OCI-LY1 (cell line): ENCODE data around the gene DENND1A.

Source experiments
- H2AFZ ChIP-seq: fragments of 200-600 bp; sonication (generic), shearing (Covaris generic); 2 replicates; pipeline ENCODE4 v1.6.0; 2014; ENCODE audit warnings: antibody characterized with exemption, mild to moderate bottlenecking, low read length
- H3F3A ChIP-seq: fragments of 200-600 bp; sonication (generic), shearing (Covaris generic); 2 replicates; pipeline ENCODE4 v1.6.0; 2014; ENCODE audit warnings: mild to moderate bottlenecking, antibody characterized with exemption, low read length, moderate library complexity; ENCODE audit not compliant: insufficient read depth
- H3K27ac ChIP-seq: fragments of 200-600 bp; sonication (generic); 2 replicates; pipeline ENCODE4 v1.5.1; 2014; ENCODE audit warnings: low read length, mixed run types, mild to moderate bottlenecking, low read depth; ENCODE audit not compliant: poor library complexity, severe bottlenecking
- H3K27me3 ChIP-seq: fragments of 200-600 bp; sonication (generic); 2 replicates; pipeline ENCODE4 v1.6.0; 2014; ENCODE audit warnings: antibody characterized with exemption, mild to moderate bottlenecking, low read length, moderate library complexity; ENCODE audit not compliant: insufficient read depth
- H3K36me3 ChIP-seq: fragments of 200-600 bp; sonication (generic); 2 replicates; pipeline ENCODE4 v1.6.1; 2014; ENCODE audit warnings: mild to moderate bottlenecking, antibody characterized with exemption, low read length, moderate library complexity, mixed read lengths; ENCODE audit not compliant: insufficient read depth
- H3K4me1 ChIP-seq: fragments of 200-600 bp; sonication (generic); 2 replicates; pipeline ENCODE4 v1.5.1; 2014; ENCODE audit warnings: mild to moderate bottlenecking, low read length, moderate library complexity; ENCODE audit not compliant: insufficient read depth, severe bottlenecking
- H3K4me2 ChIP-seq: fragments of 200-600 bp; sonication (generic), shearing (Covaris generic); 2 replicates; pipeline ENCODE4 v1.6.1; 2014; ENCODE audit warnings: low read length
- H3K4me3 ChIP-seq: fragments of 200-600 bp; sonication (generic); 2 replicates; pipeline ENCODE4 v1.5.1; 2014; ENCODE audit warnings: low read length, low read depth, mild to moderate bottlenecking, mixed read lengths; ENCODE audit not compliant: poor library complexity, severe bottlenecking
- H3K79me2 ChIP-seq: fragments of 200-600 bp; shearing (Covaris generic); 2 replicates; pipeline ENCODE4 v1.6.1; 2016; ENCODE audit warnings: mixed run types, low read length, mixed read lengths; ENCODE audit not compliant: insufficient read depth
- H3K9ac ChIP-seq: fragments of 200-600 bp; sonication (generic), shearing (Covaris generic); 2 replicates; pipeline ENCODE4 v1.6.1; 2014; ENCODE audit warnings: mild to moderate bottlenecking, low read length, mixed read lengths
- H3K9me2 ChIP-seq: fragments of 200-600 bp; sonication (generic), shearing (Covaris generic); 2 replicates; pipeline ENCODE4 v1.6.1; 2014; ENCODE audit warnings: low read depth, mild to moderate bottlenecking, low read length, mixed read lengths
- H3K9me3 ChIP-seq: fragments of 200-600 bp; shearing (Covaris generic); 2 replicates; pipeline ENCODE4 v1.6.1; 2014; ENCODE audit warnings: low read length, mixed read lengths
- H4K20me1 ChIP-seq: fragments of 200-600 bp; sonication (generic), shearing (Covaris generic); 2 replicates; pipeline ENCODE4 v1.6.0; 2016; ENCODE audit warnings: mild to moderate bottlenecking, low read length; ENCODE audit not compliant: insufficient read depth
- CTCF ChIP-seq: fragments of 200-600 bp; sonication (generic), shearing (Covaris generic); IDR thresholded peaks from 2 replicates; pipeline ENCODE4 v1.5.1; 2017; ENCODE audit warnings: mild to moderate bottlenecking, antibody characterized with exemption, low read length, moderate library complexity, mixed read lengths
- EZH2 ChIP-seq: fragments of 200-600 bp; sonication (generic), shearing (Covaris generic); IDR thresholded peaks from 2 replicates; pipeline ENCODE4 v1.8.0; 2017; ENCODE audit warnings: borderline replicate concordance, mixed run types, mild to moderate bottlenecking, antibody characterized with exemption, low read length, moderate library complexity, mixed read lengths

The DENND1A gene

GRCh38 chr9:123468541-123468940, 461.4 kb downstream of the DENND1A start:
- H3K9me3 ChIP-seq: no peaks in the 10 kb centered on the region
- H2AFZ ChIP-seq: no peak overlapping the region
- peaks cover 10% of the 10 kb centered on the region for H3K4me1 ChIP-seq
- H3K36me3 ChIP-seq: no peaks in the 10 kb centered on the region
- H3K27me3 ChIP-seq: no peaks in the 10 kb centered on the region
- H3F3A ChIP-seq: no peaks in the 10 kb centered on the region
- no peak overlapping the region for H3K27ac ChIP-seq
- no peaks in the 10 kb centered on the region for H4K20me1 ChIP-seq
- TF ChIP-seq CTCF (no peak), EZH2 (no peak)
- H3K4me2 ChIP-seq: no peak overlapping the region
- H3K9me2 ChIP-seq: no peaks in the 10 kb centered on the region
- H3K79me2 ChIP-seq: no peaks in the 10 kb centered on the region
- H3K4me3 ChIP-seq: no peak overlapping the region
- no peak overlapping the region for H3K9ac ChIP-seq

GRCh38 chr9:123465304-123465703, 464.6 kb downstream of the DENND1A start:
- Histone ChIP-seq H3K4me2 (no peak overlapping the region), H3K4me1 (peaks cover 5% of the 10 kb centered on the region), H3K27me3 (no peaks in the 10 kb centered on the region), H3K9me2 (no peaks in the 10 kb centered on the region), H2AFZ (no peak overlapping the region), H3K27ac (no peak overlapping the region), H3K36me3 (no peaks in the 10 kb centered on the region), H3K9me3 (no peaks in the 10 kb centered on the region), H4K20me1 (no peaks in the 10 kb centered on the region), H3K79me2 (no peaks in the 10 kb centered on the region), H3F3A (no peaks in the 10 kb centered on the region), H3K4me3 (no peak overlapping the region), H3K9ac (no peak overlapping the region)
- TF ChIP-seq EZH2 (no peak), CTCF (no peak)

- H3K36me3 ChIP-seq: no peaks in the 10 kb centered on the region
- no peaks in the 10 kb centered on the region for H3F3A ChIP-seq
- no peaks in the 10 kb centered on the region for H4K20me1 ChIP-seq
- H3K9ac ChIP-seq: no peak overlapping the region
- H3K27ac ChIP-seq: no peak overlapping the region
- H3K9me3 ChIP-seq: no peaks in the 10 kb centered on the region
- no peak overlapping the region for H2AFZ ChIP-seq
- H3K4me3 ChIP-seq: no peak overlapping the region
- H3K9me2 ChIP-seq: no peaks in the 10 kb centered on the region
- no peaks in the 10 kb centered on the region for H3K79me2 ChIP-seq
- no peaks in the 10 kb centered on the region for H3K4me1 ChIP-seq
- TF ChIP-seq EZH2 (no peak), CTCF (no peak)
- H3K27me3 ChIP-seq: no peaks in the 10 kb centered on the region
- no peak overlapping the region for H3K4me2 ChIP-seq
These were observed 469.8 kb downstream of the DENND1A start for GRCh38 chr9:123460091-123460490.
